Stimulated activated naive B cell treated with anti-CD40 and anti-IgM and Interleukin-4, amounts not matched to agents 10 μg/mL and 1 μg/mL and 100 μg/mL, for 72 hours (primary cell): ENCODE results near the gene TCF4.

ENCODE experiments used
- ATAC-seq, 2 donors: fragments of 150-1000 bp; cut with Tn5 transposase; replicated peaks; 2 replicates each; pipeline ENCODE4 v1.10.0; 2021; ENCODE audit warnings: moderate library complexity in 1 of 2
- DNase-seq: peaks from one replicate; pipeline ENCODE4 v3.0.0; 2021
- H3K27ac Mint-ChIP-seq: one replicate; pipeline ENCODE4 v1.8.0; 2022; ENCODE audit warnings: mild to moderate bottlenecking, mixed read lengths
- H3K27me3 Mint-ChIP-seq, 2 donors: one replicate each; pipeline ENCODE4 v1.8.0; 2022; ENCODE audit warnings: mixed read lengths in 2 of 2
- H3K36me3 Mint-ChIP-seq, 2 donors: one replicate each; pipeline ENCODE4 v1.8.0; 2022; ENCODE audit warnings: mixed read lengths in 2 of 2, mild to moderate bottlenecking in 1 of 2
- H3K4me1 Mint-ChIP-seq, 2 donors: one replicate each; pipeline ENCODE4 v1.8.0; 2022; ENCODE audit warnings: mixed read lengths in 2 of 2, mild to moderate bottlenecking in 1 of 2
- H3K4me3 Mint-ChIP-seq, 2 donors: one replicate each; pipeline ENCODE4 v1.8.0; 2022; ENCODE audit warnings: mild to moderate bottlenecking in 2 of 2, mixed read lengths in 2 of 2, moderate library complexity in 1 of 2
- H3K9me3 Mint-ChIP-seq, 2 donors: one replicate each; pipeline ENCODE4 v1.8.0; 2022; ENCODE audit warnings: mixed read lengths in 2 of 2, mild to moderate bottlenecking in 1 of 2

Gene TCF4

GRCh38 chr18:55336438-55337100 is 251.4 kb downstream of the TCF4 start:
- H3K4me3 Mint-ChIP-seq = no peak overlapping the region
- H3K27ac Mint-ChIP-seq = no peak overlapping the region
- DNase-seq (no peak), ATAC-seq (no peak)
- H3K36me3 Mint-ChIP-seq = no peaks in the 10 kb centered on the region
- H3K9me3 Mint-ChIP-seq = no peaks in the 10 kb centered on the region
- H3K4me1 Mint-ChIP-seq = peaks cover 14 to 34% of the 10 kb centered on the region in 2 donors
- no peaks in the 10 kb centered on the region for H3K27me3 Mint-ChIP-seq

GRCh38 chr18:55334875-55335274 is 253.1 kb downstream of the TCF4 start:
- Mint-ChIP-seq H3K36me3 (no peaks in the 10 kb centered on the region), H3K9me3 (no peaks in the 10 kb centered on the region), H3K4me1 (peaks cover 14 to 31% of the 10 kb centered on the region in 2 donors), H3K27me3 (no peaks in the 10 kb centered on the region), H3K4me3 (peak overlapping the region in 1 of 2 donors; percentile 14), H3K27ac (no peak overlapping the region)
- ATAC-seq (no peak), DNase-seq (no peak)

- no peaks in the 10 kb centered on the region for H3K9me3 Mint-ChIP-seq
- no peak overlapping the region for H3K4me3 Mint-ChIP-seq
- H3K36me3 Mint-ChIP-seq = no peaks in the 10 kb centered on the region
- no peak overlapping the region for H3K27ac Mint-ChIP-seq
- no peaks in the 10 kb centered on the region for H3K27me3 Mint-ChIP-seq
- H3K4me1 Mint-ChIP-seq = peaks cover 9 to 25% of the 10 kb centered on the region in 2 donors
- DNase-seq (no peak), ATAC-seq (no peak)
These were observed 256.7 kb downstream of the TCF4 start for GRCh38 chr18:55331301-55331700.

GRCh38 chr18:55328301-55328700 is 259.7 kb downstream of the TCF4 start:
- H3K9me3 Mint-ChIP-seq = no peaks in the 10 kb centered on the region
- H3K4me3 Mint-ChIP-seq = peak overlapping the region in 1 of 2 donors; percentile 19
- no peaks in the 10 kb centered on the region for H3K36me3 Mint-ChIP-seq
- H3K27ac Mint-ChIP-seq = peak overlapping the region; percentile 59
- DNase-seq = no peak
- peaks cover 21 to 46% of the 10 kb centered on the region in 2 donors for H3K4me1 Mint-ChIP-seq
- ATAC-seq = peak; percentile 57 to 72
- H3K27me3 Mint-ChIP-seq = no peaks in the 10 kb centered on the region

- DNase-seq (no peak), ATAC-seq (no peak)
- Mint-ChIP-seq H3K4me3 (no peak overlapping the region), H3K27me3 (no peaks in the 10 kb centered on the region), H3K4me1 (peaks cover 22 to 50% of the 10 kb centered on the region in 2 donors), H3K36me3 (no peaks in the 10 kb centered on the region), H3K9me3 (no peaks in the 10 kb centered on the region), H3K27ac (no peak overlapping the region)
These were observed 260.5 kb downstream of the TCF4 start for GRCh38 chr18:55327454-55327853.

GRCh38 chr18:55326134-55326533 is 261.9 kb downstream of the TCF4 start:
- Mint-ChIP-seq H3K4me1 (peaks cover 19 to 50% of the 10 kb centered on the region in 2 donors), H3K27me3 (no peaks in the 10 kb centered on the region), H3K36me3 (peaks cover under 1 to 6% of the 10 kb centered on the region in 2 donors), H3K9me3 (no peaks in the 10 kb centered on the region), H3K27ac (peak overlapping the region; percentile 32), H3K4me3 (no peak overlapping the region)
- DNase-seq (no peak), ATAC-seq (no peak)

GRCh38 chr18:55324166-55324565 is 263.8 kb downstream of the TCF4 start:
- H3K27ac Mint-ChIP-seq = no peak overlapping the region
- peaks cover 19 to 54% of the 10 kb centered on the region in 2 donors for H3K4me1 Mint-ChIP-seq

GRCh38 chr18:55323051-55323994 is 264.7 kb downstream of the TCF4 start:
- no peaks in the 10 kb centered on the region for H3K27me3 Mint-ChIP-seq
- peak overlapping the region; percentile 96 for H3K27ac Mint-ChIP-seq
- H3K4me1 Mint-ChIP-seq = peaks cover 19 to 55% of the 10 kb centered on the region in 2 donors
- H3K36me3 Mint-ChIP-seq = peaks cover 11 to 24% of the 10 kb centered on the region in 2 donors
- H3K4me3 Mint-ChIP-seq = peak overlapping the region; percentile 88 to 94
- ATAC-seq = no peak
- DNase-seq = no peak
- no peaks in the 10 kb centered on the region for H3K9me3 Mint-ChIP-seq

More at GRCh38 chr18:55324166-55324565, 263.8 kb downstream of the TCF4 start:
- no peak for DNase-seq
- peak overlapping the region; percentile 49 to 65 for H3K4me3 Mint-ChIP-seq
- no peaks in the 10 kb centered on the region for H3K27me3 Mint-ChIP-seq
- peaks cover 7 to 19% of the 10 kb centered on the region in 2 donors for H3K36me3 Mint-ChIP-seq
- no peak for ATAC-seq
- no peaks in the 10 kb centered on the region for H3K9me3 Mint-ChIP-seq

GRCh38 chr18:55322178-55322735 is 265.7 kb downstream of the TCF4 start:
- Mint-ChIP-seq H3K9me3 (no peaks in the 10 kb centered on the region), H3K36me3 (peaks cover 17 to 24% of the 10 kb centered on the region in 2 donors), H3K27ac (peak overlapping the region; percentile 96), H3K27me3 (no peaks in the 10 kb centered on the region), H3K4me1 (peaks cover 15 to 51% of the 10 kb centered on the region in 2 donors), H3K4me3 (peak overlapping the region; percentile 88 to 94)
- ATAC-seq (peak; percentile 70 to 77), DNase-seq (peak; percentile 74)

GRCh38 chr18:55321265-55322177 is 266.5 kb downstream of the TCF4 start:
- no peaks in the 10 kb centered on the region for H3K27me3 Mint-ChIP-seq
- H3K27ac Mint-ChIP-seq = peak overlapping the region; percentile 96
- peak; percentile 84 for DNase-seq
- ATAC-seq = peak; percentile 79 to 81
- no peaks in the 10 kb centered on the region for H3K9me3 Mint-ChIP-seq
- peaks cover 19 to 26% of the 10 kb centered on the region in 2 donors for H3K36me3 Mint-ChIP-seq
- peaks cover 18 to 52% of the 10 kb centered on the region in 2 donors for H3K4me1 Mint-ChIP-seq
- H3K4me3 Mint-ChIP-seq = peak overlapping the region; percentile 88 to 94

- H3K4me3 Mint-ChIP-seq = peak overlapping the region; percentile 88 to 94
- H3K4me1 Mint-ChIP-seq = peaks cover 16 to 49% of the 10 kb centered on the region in 2 donors
- DNase-seq (no peak), ATAC-seq (peak in 1 of 2 donors; percentile 6)
- no peaks in the 10 kb centered on the region for H3K9me3 Mint-ChIP-seq
- H3K27me3 Mint-ChIP-seq = no peaks in the 10 kb centered on the region
- H3K36me3 Mint-ChIP-seq = peaks cover 19 to 28% of the 10 kb centered on the region in 2 donors
- H3K27ac Mint-ChIP-seq = peak overlapping the region; percentile 96
These were observed 267.3 kb downstream of the TCF4 start for GRCh38 chr18:55320424-55321264.

GRCh38 chr18:55319459-55320193 is 268.4 kb downstream of the TCF4 start:
- H3K4me1 Mint-ChIP-seq = peaks cover 22 to 49% of the 10 kb centered on the region in 2 donors
- ATAC-seq (no peak), DNase-seq (no peak)
- H3K36me3 Mint-ChIP-seq = peaks cover 22 to 33% of the 10 kb centered on the region in 2 donors
- peak overlapping the region; percentile 96 for H3K27ac Mint-ChIP-seq
- peak overlapping the region; percentile 88 to 94 for H3K4me3 Mint-ChIP-seq
- no peaks in the 10 kb centered on the region for H3K9me3 Mint-ChIP-seq
- H3K27me3 Mint-ChIP-seq = no peaks in the 10 kb centered on the region
